ENCODE results near the gene TRAF3IP1. TPM values are rescaled to one million over a fixed set of nuclear protein-coding genes. Genes with fewer than 3 reads are reported as not detected.
"Not testable (repeated sequence)": the region's sequence is repeated elsewhere in the genome, so short reads cannot be mapped to it uniquely, and the experiment has no call there.

Gene TRAF3IP1
- total RNA-seq, 1 donor from 2014 or later, result 10.8 TPM

DNA sequence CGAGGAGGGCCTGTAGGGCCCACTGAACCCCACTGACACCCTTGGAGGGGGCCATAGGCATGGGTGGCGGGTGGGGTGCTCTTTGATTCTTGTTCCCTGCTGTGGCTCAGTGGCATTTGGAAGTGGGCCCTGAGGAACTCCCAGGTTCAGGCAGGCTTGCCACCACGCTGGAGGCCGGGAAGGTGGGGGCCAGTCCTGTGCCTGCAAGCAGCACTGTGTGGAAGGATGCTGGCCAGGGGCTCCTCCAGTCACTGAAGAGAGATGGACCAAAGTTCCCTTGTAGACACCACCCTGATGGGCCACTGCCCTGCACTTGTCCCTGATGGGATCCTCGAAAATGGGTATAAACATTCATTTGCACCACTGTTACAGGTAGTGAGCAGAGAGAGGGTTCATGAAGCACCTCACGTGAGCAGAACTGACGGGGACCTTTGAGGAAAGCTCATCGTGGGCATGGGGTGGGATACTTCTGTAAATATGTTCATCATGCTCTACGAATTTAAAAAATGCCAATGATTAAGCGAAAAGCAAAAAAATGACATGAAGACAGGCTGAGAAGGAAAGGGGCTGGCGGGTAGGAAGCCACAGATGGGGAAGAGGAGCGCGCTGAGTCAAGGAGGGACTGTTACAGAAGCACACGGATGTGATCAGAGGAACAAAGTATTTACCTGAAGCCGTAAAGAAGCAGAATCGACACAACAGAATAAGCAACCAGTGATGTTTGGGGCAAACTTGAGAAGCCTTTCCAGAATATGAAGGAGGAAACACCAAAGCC is 61.2 kb downstream of the TRAF3IP1 start:
- ATAC-seq, result no peak

DNA sequence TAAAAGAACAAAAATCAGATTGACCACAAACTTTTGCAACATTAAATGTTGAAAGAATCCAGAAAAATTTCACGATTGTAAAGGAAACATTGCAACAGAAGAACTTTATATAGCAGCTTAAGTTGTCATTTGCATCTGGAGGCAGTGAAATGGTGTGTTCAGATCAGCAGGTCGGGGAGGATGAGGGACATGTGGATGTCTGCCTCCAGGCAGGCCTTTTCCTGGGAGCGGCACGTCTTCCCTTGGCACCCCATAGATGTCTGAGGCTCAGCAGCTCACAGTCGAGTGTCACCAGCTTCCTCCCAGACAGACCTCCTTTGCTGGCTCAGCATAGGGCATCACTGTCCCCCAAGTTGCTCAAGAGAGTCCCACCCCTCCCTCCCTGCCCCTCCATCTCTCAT is 62.1 kb downstream of the TRAF3IP1 start:
- ATAC-seq, result no peak

DNA sequence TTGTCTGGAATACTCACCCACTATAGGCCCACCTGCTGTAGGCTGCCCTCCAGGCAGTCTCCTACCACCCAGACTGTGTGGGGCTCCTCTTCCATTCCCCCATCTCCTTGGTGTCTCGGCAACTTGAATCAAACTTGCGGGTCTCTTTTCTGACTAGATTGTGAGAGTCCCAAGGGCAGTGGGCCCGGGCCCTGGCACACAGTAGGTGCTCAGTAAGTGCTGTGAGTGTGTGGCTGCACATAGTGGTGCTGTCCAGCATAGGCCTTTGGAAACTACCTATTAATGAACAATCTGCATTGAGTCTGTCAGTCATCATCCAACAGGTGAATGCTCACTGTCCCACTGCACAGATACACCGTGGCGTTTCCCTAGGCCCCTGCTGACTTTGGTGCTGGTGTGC is 62.8 kb downstream of the TRAF3IP1 start:
- ATAC-seq, result no peak

DNA sequence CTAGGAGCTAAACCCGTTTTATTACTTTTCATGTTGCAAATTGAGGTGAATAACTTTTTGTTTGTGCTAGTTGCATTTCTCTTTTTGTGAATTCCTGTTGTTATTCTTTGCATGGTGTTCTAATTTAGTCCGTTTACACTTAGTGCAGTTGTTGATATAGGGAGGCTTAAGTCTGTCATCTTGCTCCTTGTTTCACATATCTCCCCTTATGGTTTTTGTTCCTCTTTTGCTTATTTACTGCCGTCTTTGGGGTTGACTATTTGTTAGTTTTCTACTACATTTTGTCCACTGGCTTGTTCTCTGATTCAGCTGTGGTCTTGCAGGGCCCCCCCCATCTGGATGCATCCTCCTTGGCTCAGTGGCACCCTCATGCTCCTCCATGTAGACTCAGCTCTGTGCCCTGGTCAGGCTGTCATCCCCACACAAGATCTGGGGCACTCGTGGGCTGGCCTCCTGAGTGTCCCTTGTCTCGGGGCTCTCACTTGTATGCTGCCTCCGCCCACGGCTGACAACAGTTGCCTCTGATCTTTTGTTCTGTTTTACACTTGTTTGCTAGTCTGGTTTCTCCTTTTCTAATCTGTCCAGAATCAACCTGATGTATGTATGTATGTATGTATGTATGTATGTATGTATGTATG is 63.5 kb downstream of the TRAF3IP1 start:
- ATAC-seq, result no peak

DNA sequence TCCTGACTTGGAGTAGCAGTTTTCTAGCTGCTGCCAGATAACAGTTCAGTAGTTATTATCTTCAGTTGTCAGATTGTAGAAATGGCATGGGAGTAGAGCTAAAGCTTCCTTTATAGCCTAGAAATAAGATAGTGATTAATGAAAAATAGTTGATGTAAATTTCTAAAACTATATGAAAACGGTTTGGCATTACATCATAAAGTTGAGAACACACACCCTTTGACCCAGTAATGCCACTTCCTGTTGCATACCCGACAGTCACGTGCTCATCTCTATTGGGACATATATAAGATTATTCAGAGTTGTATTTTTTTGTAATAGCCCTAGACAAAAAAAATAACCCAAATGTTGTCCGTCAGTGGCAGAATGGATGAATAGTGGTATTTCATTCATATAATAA is 67.0 kb downstream of the TRAF3IP1 start:
- no peak for ATAC-seq

DNA sequence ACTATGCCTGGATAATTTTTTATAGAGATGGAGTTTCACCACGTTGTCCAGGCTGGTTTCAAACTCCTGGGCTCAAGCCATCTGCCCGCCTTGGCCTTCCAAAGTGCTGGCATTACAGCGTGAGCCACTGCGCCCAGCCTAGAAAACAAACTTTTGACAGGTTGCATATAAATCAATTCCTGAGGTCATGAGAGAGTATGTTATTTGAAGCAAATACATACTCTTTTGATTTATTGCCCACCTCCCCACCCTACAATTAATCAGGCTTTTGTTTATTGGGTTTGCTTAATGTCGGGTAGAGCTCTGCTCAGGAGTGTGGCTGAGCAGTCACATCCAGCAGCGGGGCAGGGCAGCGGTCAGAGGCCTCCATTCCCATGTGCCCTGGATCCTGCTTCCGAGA is 68.5 kb downstream of the TRAF3IP1 start:
- no peak for ATAC-seq

DNA sequence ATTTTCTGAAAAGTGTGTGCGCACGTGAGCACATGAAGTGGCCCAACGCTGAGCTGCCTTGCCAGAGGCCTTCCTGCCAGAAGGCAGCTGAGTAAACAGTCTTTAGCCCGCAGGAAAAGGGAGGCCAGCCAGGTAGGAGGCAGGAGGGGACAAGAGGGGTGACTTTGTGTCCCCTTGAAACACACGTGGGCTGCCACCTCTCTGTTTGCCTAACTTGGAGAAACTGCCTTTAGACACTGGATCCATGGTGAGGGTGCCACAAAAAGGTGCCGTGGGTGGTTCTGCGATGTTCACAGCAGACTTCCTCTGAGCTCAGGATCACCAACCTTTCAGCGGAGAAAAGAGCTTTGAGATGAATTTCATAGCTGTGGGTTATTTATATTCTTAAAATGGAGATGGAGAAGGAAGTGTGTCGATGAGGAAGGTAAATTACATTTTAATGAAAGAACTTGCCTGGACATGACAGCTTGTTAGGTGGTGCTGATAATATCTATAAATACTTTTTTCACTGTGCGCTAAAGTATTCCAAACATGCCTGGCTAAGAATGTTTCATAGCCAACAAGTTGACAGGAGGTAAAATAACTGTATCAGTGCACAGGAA is 69.8 kb downstream of the TRAF3IP1 start:
- peak; percentile 62 for ATAC-seq

DNA sequence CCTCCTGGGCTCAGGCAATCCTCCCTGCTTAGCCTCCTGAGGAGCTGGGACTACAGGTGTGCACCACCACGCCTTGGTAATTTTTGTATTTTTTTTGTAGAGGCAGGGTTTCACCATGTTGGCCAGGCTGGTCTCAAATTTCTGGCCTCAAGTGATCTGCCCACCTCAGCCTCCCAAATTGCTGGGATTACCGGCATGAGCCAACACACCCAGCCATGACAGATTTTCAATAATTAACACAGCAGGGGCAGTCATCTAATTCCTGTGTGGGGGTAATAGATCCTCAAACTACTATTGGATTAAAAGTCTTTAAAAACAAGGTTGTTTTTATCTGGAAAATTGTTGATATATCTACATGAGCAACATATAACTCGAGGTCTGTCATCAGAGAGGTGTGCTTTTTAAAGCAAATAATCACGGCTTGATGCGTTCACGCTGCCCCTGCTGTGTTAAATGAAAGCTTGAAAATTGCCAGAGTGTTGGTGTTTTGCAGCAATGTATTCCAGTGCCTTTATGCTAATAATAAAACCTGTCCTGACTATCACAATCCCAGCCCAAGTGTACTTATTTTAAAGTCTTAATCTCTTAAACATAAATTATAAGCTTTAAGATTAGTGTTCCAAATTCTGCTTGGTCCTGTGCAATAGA is 70.8 kb downstream of the TRAF3IP1 start:
- no peak for ATAC-seq

DNA sequence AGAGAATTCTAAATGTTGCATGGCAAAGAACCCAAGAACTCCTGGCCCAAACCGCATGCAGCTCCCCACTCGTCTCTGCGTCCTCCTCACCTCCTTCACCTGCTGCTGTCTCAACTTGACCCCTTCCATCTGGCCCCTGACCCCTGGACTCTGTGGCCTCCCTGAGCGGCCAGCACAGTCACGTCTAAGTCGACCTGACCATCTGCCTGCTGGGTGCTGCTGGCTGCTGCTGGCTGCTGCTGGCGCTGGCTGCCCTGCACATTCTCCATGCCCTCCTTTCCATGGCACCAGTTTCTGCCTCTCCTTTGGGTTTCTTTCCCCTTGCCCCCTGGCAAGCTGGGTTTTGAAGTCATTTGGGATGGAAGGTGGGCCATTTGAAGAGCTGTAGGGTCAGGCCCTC is 76.3 kb downstream of the TRAF3IP1 start:
- ATAC-seq, result no peak

DNA sequence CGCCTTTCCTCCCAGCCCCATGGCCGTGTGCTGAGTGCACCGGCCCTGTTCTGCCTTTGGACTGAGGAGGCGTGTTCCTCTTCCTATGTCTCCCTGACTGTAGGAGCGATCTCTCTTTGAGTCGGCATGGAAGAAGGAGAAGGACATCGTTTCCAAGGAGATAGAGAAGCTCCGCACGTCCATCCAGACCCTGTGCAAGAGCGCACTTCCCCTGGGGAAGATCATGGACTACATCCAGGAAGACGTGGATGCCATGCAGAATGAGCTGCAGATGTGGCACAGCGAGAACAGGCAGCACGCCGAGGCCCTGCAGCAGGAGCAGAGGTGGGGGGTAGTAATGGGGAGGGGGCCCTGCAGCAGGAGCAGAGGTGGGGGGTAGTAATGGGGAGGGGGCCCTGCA is 77.0 kb downstream of the TRAF3IP1 start:
- ATAC-seq, result no peak

DNA sequence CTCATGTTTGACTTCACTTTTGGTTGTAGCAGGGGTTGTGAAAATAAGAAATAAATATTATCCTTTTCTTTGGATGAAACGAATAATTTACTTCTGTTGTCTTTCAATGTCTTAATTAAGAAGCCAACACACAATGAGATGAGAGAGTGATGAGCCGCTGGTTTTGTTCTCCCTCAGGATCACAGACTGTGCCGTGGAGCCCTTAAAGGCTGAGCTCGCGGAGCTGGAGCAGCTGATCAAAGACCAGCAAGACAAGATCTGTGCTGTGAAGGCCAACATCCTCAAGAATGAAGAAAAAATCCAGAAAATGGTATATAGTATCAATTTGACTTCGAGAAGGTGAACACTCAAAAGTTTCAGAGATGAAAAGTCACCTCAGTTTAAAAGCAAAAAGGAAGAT is 78.3 kb downstream of the TRAF3IP1 start:
- ATAC-seq, result no peak

DNA sequence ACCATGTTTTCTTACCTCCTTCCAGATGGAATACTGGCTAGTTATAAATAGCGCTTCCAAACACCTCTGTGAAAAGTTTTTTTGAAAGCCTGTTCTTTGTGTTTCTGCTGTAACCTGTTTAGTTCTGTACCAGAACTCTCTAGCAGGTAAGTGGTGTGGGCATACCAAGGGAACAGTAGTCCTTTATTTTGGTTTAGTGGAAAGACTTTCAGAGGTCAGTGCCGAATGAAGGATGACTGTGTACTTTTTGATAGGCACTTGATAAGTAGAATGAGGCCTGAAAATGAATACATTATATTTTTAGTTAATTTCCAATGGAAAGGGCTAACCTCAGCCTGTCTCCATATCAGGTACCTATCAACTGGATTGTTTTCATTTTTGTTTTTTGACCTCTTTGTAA is 78.8 kb downstream of the TRAF3IP1 start:
- ATAC-seq, result no peak

DNA sequence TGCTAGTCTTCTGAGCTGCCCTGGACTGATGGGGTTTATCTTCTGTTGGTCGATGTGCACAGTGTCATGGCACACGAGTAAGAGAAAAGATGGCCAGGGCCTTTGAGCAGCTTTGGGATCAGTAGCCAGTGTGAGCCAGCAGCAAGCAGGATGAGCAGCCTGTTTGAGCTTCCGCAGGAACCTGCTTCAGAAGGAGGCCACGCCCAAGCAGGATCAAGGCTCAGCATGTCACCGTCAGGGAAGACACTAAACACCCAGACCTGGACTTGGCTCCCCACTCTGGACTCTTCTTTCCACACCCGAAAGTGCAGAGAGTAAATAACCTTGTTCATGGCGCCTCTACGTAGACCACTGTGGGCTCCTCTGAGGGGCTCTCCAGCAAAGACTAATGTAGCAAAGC is 81.2 kb downstream of the TRAF3IP1 start:
- peak; percentile 80 for ATAC-seq

DNA sequence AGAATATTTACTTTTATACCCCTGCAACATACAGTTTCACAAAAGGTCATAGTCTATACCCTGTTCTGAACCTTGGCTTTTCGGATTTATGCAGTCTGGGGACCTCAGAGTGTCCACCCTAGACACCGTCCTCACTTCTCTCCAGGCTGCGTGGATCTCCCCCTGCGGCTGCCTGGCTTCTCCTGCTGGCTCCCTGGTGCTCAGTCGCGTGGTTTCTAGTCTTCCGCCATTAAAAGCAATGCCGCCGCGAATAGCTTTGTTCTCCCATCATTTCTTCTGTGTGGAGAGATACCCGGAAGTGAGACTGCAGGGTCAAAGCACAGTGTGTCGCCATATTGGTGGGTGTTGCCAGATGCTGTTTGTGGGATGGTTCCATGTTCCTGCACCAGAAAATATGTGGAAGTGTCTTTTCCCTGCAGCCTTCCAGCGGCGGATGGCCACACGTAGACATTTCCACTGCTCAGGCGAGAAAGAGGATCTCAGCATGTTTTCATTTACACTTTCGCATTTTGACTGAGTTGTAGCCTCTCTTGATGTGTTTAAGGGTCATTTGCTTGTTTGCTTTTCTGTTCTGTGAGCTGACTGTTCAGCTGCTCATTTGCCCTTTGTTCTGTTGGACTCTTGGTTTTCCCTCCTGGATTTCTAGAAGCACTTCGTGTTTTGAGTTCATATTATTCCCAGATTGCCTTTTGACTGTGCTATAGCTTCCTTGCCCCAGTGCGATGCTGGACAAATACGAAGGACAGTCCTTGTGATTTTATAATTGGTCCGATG is 83.5 kb downstream of the TRAF3IP1 start:
- no peak for ATAC-seq

DNA sequence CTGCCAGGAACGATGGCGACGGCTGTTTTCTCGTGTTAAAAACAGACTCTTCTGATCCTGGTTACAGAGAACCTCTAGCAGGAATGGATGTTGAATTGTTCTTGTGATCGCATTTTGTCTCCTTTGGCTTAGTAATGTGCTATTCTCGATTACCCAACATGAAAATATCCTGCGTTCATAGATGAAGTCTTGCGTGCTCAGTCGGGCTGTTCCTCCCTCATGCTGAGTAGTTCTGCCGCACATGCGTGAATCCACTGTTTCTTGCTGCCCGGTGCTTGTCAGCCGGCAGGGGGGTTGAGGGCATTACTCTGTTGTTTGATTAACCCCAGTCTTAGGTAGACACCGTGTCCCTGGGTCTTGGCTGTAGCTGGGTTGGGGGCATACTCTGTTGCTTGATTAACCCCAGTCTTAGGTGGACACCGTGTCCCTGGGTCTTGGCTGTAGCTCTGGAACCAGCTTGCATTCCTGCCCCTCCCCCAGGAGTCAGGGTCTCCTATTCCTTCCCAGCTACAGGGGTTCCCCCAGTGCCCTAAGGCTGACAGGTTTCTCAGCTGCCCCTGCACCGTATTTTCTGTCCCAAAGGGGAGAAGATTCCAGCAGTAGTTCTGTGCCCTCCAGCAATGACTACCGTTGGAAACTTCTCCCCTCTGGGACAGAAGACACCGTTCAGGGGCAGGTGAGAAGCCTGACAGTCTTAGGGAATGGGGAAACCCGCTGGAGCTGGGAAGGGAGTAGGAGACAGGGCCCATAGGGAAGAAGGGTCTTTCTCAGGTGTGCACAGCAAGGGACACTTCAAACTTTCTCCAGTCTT is 84.3 kb downstream of the TRAF3IP1 start:
- ATAC-seq, result no peak

DNA sequence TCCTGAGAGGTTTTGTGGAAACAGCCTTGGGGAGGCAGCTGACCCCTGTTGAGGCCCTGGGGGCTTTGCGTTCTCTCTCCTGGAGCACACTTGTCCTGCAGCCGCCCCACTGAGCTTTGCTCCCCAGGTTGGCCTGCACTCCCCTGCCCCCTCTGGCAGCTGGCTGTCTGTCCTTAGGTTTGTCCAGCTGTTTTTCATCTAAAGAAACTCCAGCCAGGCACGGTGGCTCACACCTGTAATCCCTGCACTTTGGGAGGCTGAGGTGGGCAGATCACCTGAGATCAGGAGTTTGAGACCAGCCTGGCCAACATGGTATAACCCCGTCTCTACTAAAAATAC is 84.9 kb downstream of the TRAF3IP1 start:
- ATAC-seq, result not testable (repeated sequence)

DNA sequence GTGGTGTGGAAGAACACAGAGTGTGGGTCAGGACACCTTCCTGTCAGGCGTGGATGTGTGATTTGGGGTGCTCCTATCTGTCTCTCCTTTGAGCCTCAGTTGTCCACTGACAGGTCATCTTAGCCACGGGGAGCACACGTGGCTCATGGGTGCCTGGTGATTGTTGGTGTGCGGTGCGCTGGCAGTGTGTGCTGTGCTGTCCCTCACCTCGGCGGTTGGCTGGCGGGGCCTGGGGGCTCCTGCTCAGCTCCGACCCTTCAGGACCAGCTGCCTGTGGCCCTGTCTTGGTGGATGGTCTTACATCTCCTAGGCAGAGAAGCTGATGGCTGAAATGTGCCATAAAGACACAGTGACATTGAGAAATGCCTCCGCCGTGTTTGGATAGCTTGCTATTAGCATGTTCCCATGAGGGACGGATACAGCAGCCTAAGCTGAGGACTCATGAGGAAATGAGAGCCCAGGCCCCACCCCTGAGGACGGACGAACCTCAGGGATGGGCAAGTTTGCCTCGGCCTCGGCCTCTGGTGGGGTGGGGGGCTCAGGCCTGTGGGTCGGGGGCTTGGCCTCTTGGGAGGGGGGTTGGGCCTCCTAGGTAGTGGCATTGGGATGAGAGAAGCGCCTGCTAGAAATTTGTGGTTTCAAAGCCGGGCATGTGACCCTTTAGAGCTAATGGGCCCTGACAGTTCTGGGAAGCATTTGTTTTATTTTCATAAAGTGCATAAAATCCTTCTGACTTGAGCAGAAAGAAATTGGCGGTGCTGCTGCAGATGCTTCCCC is 86.1 kb downstream of the TRAF3IP1 start:
- peak; percentile 12 for ATAC-seq

DNA sequence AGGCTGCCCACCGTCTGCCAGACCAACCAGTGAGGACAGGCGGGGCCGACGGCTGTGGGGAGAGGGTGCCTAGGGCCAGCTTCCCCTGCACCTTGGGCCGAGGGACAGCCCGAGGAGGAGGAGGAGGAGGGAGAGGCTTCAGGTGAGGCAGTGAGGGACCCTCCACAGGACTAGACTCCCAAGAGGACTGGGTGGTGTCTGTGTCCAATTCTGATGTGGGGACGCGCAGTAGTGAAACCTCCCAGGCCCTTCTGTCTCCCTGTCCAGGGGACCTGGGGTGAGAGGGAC is 86.6 kb downstream of the TRAF3IP1 start:
- ATAC-seq, result peak; percentile 10

DNA sequence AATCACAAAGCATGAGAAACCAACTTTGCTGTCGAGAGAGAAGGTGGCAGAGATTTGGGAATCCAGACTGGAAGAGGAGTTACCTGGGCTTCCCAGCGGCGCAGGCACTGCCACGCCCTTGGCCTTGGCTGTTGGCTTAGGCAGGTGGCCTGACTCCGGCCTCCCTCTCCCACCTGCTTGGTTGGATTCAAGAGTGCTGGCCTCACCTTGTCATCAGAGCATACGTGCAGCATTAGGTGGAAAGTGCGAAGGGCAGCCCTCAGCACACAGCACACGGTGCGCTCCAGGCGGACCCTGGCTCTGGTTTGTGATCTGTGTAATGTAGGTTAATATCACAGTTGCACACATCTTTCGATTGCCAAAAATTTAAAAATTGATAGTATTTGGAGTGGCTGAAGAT is 87.2 kb downstream of the TRAF3IP1 start:
- no peak for ATAC-seq

DNA sequence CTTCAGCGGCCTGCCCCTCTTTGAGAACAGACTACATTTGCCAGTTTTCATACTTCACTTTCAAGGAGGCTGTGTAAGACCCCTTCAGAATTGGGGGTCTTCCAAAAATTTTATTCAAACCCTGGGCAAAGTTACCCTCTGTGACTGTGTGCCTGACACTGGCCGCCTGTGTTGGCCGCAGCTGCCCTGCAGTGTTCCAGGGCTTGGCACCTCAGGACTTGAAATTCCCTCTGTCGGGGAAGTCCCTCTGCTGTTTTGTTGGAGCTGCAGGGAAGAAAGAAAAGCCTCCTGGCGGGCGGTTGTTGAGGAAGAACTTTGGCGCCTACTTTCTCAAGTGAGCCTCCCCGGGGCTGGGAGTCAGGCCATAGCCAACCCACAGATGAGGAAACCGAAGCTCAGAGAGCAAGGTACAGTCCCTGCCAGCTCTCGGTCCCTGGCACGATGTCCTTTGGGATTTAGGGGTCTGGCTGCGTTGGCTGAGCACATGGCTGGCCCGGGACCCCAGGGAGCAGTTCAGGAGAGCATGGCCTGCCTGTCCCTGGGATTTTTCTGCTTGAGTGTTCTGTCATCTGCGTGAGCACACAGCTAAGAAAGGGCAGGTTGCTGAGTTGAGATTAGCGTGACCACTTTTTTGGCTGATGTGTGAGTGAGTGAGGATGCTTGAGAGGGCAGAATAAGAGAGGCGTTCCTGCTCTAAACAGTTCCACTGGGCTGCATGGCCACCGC is 88.5 kb downstream of the TRAF3IP1 start:
- ATAC-seq, result no peak
